HG03097 (cell line): ENCODE results near the gene GPC6.
A peak's percentile ranks its signal among the peaks of the same experiment; 100 is the strongest.

Source experiments
- ATAC-seq: cut with Tn5 transposase; IDR thresholded peaks from one replicate; pipeline ENCODE4 v1.9.1; 2021; ENCODE audit not compliant: unreplicated experiment, low FRiP score

Gene GPC6

GRCh38 chr13:94344126-94344818, 1117.7 kb downstream of the GPC6 start:
- ATAC-seq, result no peak

- ATAC-seq, result no peak
These were observed 1119.0 kb downstream of the GPC6 start for GRCh38 chr13:94345374-94346195.

GRCh38 chr13:94346261-94347019, 1119.8 kb downstream of the GPC6 start:
- ATAC-seq, result no peak

GRCh38 chr13:94351292-94351990, 1124.8 kb downstream of the GPC6 start:
- no peak for ATAC-seq

- ATAC-seq, result no peak
These were observed 1125.5 kb downstream of the GPC6 start for GRCh38 chr13:94352057-94352456.

GRCh38 chr13:94353167-94353710, 1126.6 kb downstream of the GPC6 start:
- ATAC-seq, result no peak

GRCh38 chr13:94359875-94360274, 1133.3 kb downstream of the GPC6 start:
- ATAC-seq, result no peak

- ATAC-seq, result peak; percentile 98
These were observed 1135.9 kb downstream of the GPC6 start for GRCh38 chr13:94362411-94362909.

GRCh38 chr13:94366677-94367076, 1140.1 kb downstream of the GPC6 start:
- ATAC-seq, result no peak

GRCh38 chr13:94369972-94370436, 1143.4 kb downstream of the GPC6 start:
- no peak for ATAC-seq

- no peak for ATAC-seq
These were observed 1145.2 kb downstream of the GPC6 start for GRCh38 chr13:94371855-94372254.

GRCh38 chr13:94382517-94382916, 1155.9 kb downstream of the GPC6 start:
- no peak for ATAC-seq

- ATAC-seq, result no peak
These were observed 1156.4 kb downstream of the GPC6 start for GRCh38 chr13:94382960-94383359.

GRCh38 chr13:94384231-94384905, 1157.8 kb downstream of the GPC6 start:
- no peak for ATAC-seq

GRCh38 chr13:94387047-94387446, 1160.4 kb downstream of the GPC6 start:
- ATAC-seq, result no peak

GRCh38 chr13:94389604-94390351, 1163.2 kb downstream of the GPC6 start:
- ATAC-seq, result no peak

GRCh38 chr13:94390881-94391280, 1164.3 kb downstream of the GPC6 start:
- ATAC-seq, result no peak

- no peak for ATAC-seq
These were observed 1168.1 kb downstream of the GPC6 start for GRCh38 chr13:94394723-94395122.

GRCh38 chr13:94395860-94396259, 1169.3 kb downstream of the GPC6 start:
- ATAC-seq, result no peak
